BE2C (cell line): Measurements from ENCODE around the gene CAMTA1.

Experiments used
- DNase-seq: peaks from one replicate; pipeline ENCODE4 v3.0.0-alpha.2; 2020
- H3K27me3 ChIP-seq: fragments of 250-450 bp; sonication (Bioruptor Pico); 2 replicates; pipeline ENCODE4 v1.5.1; 2020; ENCODE audit warnings: mild to moderate bottlenecking
- H3K36me3 ChIP-seq: fragments of 250-450 bp; sonication (Bioruptor Pico); 2 replicates; pipeline ENCODE4 v1.5.1; 2020; ENCODE audit warnings: mild to moderate bottlenecking
- H3K4me1 ChIP-seq: fragments of 250-450 bp; sonication (Bioruptor Pico); 2 replicates; pipeline ENCODE4 v1.5.1; 2020
- H3K4me3 ChIP-seq: 2 replicates; pipeline ENCODE4 v1.5.1; 2011; ENCODE audit warnings: low read depth, low read length
- H3K9me3 ChIP-seq: fragments of 250-450 bp; sonication (Bioruptor Pico); 2 replicates; pipeline ENCODE4 v1.5.1; 2020
- TF ChIP-seq, protein P1 (sequence below): IDR thresholded peaks from 2 replicates; pipeline ENCODE4 v1.5.1; 2012; ENCODE audit warnings: mild to moderate bottlenecking, low read depth, low read length

The CAMTA1 gene

DNA sequence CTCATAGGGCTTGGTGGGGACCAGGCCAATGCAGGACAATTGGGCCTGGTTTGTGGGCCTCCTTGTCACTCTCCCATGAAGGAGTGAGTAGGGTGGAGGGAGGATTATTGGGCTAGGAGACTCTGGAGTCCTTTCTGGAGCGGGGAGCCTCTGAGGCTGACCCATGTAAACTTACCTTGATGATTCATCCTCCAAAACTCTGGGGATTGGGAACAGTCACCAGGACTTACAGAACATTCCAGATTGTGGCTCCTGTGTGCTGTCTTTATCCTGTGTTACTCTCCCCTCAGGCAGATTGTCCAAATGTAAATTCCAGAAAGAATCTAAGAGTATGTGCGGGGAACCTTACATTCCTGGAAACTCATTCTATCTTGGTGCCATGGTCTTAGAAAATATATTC lies 197.6 kb downstream of the CAMTA1 start:
- no peaks in the 10 kb centered on the region for H3K27me3 ChIP-seq
- DNase-seq, result no peak
- TF ChIP-seq, protein P1, sequence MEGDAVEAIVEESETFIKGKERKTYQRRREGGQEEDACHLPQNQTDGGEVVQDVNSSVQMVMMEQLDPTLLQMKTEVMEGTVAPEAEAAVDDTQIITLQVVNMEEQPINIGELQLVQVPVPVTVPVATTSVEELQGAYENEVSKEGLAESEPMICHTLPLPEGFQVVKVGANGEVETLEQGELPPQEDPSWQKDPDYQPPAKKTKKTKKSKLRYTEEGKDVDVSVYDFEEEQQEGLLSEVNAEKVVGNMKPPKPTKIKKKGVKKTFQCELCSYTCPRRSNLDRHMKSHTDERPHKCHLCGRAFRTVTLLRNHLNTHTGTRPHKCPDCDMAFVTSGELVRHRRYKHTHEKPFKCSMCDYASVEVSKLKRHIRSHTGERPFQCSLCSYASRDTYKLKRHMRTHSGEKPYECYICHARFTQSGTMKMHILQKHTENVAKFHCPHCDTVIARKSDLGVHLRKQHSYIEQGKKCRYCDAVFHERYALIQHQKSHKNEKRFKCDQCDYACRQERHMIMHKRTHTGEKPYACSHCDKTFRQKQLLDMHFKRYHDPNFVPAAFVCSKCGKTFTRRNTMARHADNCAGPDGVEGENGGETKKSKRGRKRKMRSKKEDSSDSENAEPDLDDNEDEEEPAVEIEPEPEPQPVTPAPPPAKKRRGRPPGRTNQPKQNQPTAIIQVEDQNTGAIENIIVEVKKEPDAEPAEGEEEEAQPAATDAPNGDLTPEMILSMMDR, result no peak

DNA sequence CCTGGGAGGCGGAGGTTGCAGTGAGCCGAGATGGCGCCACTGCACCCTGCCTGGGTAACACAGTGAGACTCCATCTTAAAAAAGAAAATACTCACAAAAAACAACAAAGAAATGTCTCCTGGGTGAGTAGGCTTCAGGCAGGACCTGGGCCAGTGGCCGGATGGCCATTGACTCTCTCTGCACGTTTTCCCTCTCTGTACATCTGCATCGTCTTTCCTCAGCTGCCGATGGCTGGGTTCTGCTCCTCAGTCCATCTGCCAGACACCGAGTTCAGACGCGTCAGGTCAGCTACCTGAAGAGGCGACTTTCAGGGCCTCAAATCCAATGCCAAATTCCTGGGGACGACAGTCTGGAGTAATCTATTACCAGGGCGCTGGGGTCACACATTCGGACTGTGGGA lies 199.3 kb downstream of the CAMTA1 start:
- DNase-seq, result no peak
- Histone ChIP-seq H3K36me3 (no peaks in the 10 kb centered on the region), H3K9me3 (no peaks in the 10 kb centered on the region), H3K27me3 (no peaks in the 10 kb centered on the region), H3K4me1 (no peaks in the 10 kb centered on the region), H3K4me3 (no peak overlapping the region)
- TF ChIP-seq, protein P1, result no peak

More for the DNA sequence above, 197.6 kb downstream of the CAMTA1 start:
- H3K36me3 ChIP-seq, result no peaks in the 10 kb centered on the region
- no peaks in the 10 kb centered on the region for H3K4me1 ChIP-seq
- H3K4me3 ChIP-seq, result no peak overlapping the region
- H3K9me3 ChIP-seq, result no peaks in the 10 kb centered on the region

DNA sequence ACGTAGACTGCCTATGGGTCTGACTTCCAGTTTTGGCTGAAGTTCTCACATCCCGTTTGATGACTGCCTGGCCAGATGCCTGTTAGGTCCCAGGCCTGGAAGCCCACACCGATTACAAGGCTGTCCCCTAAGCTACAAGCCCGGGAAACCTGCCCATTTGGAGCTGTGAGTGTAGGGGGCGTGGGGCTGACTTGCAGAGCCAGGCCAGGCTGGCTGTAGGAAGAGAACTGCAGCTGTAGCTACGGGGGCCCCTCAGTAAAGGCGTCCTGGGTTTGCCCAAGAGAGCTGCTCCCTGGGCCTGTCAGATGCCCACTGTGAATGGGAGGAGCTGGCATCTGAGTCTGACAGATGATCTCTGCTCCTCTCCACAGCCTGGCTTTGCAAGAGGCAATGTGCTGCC lies 199.7 kb downstream of the CAMTA1 start:
- DNase-seq, result no peak
- TF ChIP-seq, protein P1, result no peak
- H3K4me1 ChIP-seq, result no peaks in the 10 kb centered on the region

DNA sequence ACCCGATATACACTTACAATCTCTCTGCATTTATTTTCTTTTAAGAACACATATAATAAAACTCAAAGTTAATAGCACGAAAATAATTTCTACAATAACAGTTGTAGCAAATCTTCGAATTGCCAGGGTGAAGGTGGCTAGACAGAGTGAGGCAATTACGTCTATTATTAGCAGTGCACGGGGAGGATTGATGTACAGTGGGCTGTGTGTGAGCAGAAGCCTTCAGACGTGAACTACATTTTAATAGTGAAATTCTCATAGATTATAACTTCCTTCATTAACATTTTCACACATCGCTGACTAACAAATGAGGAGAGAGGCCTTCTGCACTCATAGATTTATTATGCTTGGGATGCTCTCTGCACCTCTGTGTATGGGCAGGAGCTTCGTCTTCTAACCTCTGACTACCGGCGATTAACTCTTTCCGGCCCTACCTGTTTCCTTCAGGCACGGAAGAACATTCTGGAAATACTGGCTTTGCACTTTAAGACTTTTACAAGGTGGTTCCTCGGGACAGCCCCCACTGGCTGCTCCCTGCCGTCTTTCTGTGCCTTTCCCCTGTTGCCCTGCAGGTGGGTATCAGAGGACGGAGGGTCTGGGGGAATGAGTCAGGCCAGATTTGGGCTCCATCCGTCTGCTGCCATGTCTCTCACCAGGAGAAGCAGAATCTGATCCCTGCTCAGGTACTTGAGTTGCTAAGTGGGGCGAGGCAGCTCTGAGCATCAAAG lies 200.5 kb downstream of the CAMTA1 start:
- DNase-seq, result no peak
- H3K27me3 ChIP-seq, result no peaks in the 10 kb centered on the region
- no peaks in the 10 kb centered on the region for H3K4me1 ChIP-seq
- H3K9me3 ChIP-seq, result no peaks in the 10 kb centered on the region
- TF ChIP-seq, protein P1, result no peak
- no peak overlapping the region for H3K4me3 ChIP-seq
- H3K36me3 ChIP-seq, result no peaks in the 10 kb centered on the region

More for the DNA sequence above, 199.7 kb downstream of the CAMTA1 start:
- Histone ChIP-seq H3K36me3 (no peaks in the 10 kb centered on the region), H3K9me3 (no peaks in the 10 kb centered on the region), H3K4me3 (no peak overlapping the region), H3K27me3 (no peaks in the 10 kb centered on the region)

DNA sequence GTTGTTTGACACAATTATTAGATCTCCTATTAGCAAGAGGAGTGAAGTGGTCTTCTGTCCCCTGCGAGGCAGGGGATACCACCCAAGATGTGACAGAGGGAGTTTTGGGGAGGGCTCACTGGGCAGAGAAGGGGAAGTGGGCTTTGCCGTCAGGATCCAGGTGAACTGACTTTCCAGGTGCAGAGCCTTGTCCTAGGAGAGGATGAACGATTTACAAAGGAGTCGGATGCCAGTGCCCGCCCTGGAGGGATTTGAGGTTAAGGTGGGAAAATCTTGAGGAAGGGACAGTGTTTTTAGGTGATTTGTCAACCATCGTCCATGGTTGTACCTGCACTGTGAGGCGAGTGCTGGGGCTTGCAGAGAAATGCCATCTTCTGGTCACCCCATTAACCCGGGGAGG lies 201.0 kb downstream of the CAMTA1 start:
- Histone ChIP-seq H3K4me1 (no peaks in the 10 kb centered on the region), H3K4me3 (no peak overlapping the region), H3K27me3 (no peaks in the 10 kb centered on the region), H3K36me3 (no peaks in the 10 kb centered on the region), H3K9me3 (no peaks in the 10 kb centered on the region)
- TF ChIP-seq, protein P1, result no peak
- no peak for DNase-seq

DNA sequence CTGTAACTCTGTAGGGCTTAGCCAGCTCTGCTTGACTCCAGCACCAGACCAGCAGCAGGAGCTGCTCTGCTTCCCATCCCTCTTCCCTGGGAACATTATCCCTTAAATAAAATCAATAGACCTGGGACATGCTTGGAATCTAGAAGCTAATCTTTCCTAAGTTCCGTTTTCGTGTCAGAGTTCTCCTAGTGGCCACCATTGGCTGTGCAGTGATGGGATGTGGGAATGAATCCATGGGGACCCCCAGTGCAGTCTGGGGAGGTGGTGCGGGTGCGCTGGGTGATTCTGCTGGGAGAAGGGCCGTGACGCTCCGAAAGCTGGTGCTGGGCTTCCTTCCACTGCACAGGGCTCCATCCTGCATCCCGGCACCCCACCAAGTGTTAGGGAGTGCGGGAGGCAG lies 202.7 kb downstream of the CAMTA1 start:
- no peaks in the 10 kb centered on the region for H3K4me1 ChIP-seq
- no peak for DNase-seq
- TF ChIP-seq, protein P1, result 0 out of 2 replicates have a peak, but pooled peaks have one; percentile 10
- H3K4me3 ChIP-seq, result no peak overlapping the region
- no peaks in the 10 kb centered on the region for H3K9me3 ChIP-seq
- no peaks in the 10 kb centered on the region for H3K27me3 ChIP-seq
- no peaks in the 10 kb centered on the region for H3K36me3 ChIP-seq
